GM21360 (cell line): Measurements from ENCODE around the gene TST.

Source experiments
- ATAC-seq: cut with Tn5 transposase; IDR thresholded peaks from one replicate; pipeline ENCODE4 v1.9.1; 2021; ENCODE audit warnings: mild to moderate bottlenecking, moderate library complexity; ENCODE audit not compliant: unreplicated experiment

TST gene

DNA sequence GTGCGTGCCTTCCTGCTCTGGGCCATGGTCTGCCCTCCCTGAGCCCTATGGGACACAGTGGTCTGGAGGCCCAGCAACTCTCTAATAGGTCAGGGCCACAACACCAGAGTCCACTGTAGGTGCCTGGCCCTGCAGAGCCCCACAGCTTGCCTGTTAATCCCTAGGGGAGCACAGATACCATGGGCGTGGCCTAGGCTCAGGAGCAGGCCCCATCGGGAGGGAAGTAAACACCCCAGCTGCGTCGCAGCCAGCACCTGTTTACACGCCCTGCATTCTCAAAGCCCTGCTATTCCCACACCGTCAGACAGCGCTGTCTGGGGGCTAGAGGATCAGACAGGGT is 34.8 kb upstream of the TST start:
- ATAC-seq: no peak

DNA sequence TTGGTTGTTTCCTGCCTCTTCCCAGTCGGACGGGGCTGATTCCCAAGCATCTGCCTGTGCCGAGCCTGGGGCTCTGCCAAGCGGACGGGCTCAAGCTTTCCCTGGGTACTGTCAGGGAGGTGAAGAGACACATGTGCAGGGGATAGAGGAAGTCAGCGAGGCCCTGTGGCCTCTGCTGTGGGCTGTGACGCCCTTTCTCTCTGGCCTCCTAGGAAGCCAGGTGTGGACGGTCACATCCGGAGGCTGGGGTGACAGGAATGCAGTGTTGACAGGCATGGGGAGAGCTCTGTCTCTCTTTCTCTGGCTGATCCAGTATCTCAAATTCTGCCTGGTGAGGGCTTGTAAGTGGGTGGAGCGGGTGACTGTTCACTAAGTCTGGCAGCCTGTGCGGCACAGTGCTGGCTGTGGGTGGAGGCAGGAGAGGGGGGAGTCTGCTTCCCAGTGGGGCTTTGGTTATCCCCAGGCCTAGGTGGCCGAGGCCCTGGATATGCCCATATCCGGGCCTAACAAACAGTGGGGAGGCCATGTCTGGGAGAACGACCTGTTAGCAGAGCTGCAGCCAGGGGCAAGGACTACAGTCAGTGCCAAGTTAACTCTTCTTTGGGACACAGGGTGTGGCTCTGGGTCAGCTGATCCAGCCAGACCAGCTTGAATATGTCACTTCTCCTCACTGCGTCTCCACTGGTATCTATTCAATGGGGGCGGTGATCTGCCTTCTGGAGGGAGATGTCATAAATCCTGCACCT is 34.2 kb upstream of the TST start:
- no peak for ATAC-seq

DNA sequence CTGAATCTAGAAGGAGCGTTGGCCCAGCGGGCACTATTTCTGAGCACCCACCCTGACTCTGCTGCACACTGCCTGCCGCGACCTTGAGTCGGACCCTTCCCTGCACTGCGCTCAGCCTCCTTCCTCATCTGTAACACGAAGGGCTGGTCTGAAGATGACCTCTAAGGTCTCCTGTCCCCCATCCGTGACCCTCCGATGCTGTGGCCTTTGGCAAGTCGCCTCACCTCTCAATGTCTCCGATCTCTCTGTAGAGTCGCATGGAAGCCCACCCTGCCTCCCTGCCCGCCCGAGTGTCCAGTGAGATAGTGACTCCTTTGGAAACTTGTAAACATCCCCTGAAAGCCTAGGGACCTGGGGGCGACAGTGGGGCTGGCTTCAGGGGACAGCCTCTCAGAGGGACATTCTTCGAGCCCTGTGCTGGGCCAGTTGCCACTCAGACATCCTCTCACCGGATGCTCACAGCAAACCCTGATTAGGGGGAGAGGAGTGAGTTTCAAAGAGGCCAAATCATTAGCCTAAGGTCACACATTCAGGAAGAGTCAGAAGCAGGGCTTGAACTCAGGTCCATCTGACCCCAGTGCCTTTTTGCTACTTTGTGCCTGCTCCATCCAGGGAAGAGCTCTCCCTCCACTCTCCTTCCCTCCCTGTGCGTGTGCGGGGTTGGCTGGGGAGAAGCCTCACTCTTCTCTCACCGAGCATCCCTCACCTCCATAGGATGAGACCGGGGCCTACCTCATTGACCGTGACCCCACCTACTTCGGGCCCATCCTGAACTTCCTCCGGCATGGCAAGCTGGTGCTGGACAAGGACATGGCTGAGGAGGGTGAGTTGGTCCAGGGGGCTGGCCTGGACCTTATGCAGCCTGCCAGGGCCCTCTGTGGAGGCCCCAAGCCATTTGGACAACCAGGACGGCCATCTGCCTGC is 33.4 kb upstream of the TST start:
- no peak for ATAC-seq

DNA sequence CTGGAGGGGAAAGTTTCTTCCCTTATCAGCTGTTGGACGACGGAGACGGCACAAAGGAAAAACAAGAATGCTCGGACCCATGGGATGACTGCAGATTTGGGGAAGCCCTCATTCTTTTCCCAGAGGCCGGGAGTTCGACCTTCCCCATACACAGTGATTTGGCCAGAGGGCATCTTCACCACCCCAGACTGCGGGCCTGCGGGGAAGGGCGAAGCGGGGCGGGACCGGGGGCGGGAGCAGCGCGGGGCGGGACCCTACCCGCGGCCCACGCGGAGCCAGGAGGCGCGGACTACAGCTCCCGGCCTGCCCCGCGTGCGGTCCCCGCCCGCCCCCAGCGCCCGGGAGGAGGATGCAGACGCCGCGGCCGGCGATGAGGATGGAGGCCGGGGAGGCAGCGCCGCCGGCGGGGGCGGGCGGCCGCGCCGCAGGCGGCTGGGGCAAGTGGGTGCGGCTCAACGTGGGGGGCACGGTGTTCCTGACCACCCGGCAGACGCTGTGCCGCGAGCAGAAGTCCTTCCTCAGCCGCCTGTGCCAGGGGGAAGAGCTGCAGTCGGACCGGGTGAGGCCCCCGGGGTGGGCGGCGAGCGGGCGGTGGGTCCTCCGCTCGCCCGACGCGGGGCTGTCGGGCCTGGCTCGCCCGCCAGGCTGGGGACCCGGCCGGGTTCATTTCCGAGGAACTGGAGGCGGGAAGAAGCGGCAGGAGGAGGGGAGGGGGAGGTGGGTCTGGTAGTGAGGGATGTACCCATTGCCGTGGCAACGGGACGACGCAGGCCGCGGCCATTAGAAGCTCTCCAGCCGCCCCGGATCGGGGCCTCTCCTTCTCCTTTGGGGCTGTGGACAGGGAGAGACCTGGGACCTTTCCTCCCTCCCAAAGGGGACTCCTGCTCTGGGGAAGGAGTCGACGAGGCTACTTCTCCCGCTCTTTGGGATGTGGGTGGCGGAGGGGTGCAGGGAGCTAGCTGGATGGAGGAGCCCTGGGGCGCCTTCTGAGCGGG is 32.4 kb upstream of the TST start, which contains the start of gene KCTD17:
Gene KCTD17, plus strand, starts transcription at position 352 of the 995 bp plus-strand sequence. Its CDS starts 19 bp downstream, at position 371.
- ATAC-seq: no peak

DNA sequence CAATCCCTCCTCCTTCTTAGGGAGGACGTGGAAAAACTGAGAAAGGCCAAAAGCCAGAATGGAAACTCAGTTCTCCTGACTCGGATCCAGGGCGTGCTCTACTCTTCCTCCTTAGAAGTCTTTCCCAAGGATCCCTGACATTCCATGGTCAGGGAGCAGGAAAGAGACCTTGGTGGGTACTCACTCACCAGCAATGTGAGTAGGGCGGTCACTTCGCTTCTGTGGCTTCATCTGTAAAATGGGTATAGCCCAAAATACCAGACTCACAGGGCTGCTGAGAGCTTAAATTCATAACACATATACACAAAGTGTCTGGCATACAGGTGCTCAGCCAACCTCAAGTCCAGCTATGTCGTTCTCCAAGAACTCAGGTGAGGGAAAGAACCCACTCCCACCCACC is 31.7 kb upstream of the TST start:
- no peak for ATAC-seq

DNA sequence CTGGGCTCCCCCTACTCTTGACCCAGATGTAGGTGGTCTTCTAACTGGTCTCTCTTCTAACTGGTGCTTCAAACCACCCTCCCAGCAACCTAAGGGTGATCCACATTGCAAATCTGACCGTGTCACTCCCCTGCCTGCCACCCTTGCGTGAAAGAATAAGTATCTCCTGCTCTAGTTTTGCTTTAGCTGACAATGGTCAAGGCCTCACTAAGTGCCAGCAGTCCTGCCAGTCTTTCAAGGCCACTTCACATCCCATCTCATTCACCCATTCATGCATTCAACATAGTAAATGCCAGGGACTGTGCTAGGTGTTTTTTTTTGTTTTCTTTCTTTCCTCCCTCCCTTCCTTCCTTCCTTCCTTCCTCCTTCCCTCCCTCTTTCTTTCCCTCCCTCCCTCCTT is 30.0 kb upstream of the TST start:
- no peak for ATAC-seq

DNA sequence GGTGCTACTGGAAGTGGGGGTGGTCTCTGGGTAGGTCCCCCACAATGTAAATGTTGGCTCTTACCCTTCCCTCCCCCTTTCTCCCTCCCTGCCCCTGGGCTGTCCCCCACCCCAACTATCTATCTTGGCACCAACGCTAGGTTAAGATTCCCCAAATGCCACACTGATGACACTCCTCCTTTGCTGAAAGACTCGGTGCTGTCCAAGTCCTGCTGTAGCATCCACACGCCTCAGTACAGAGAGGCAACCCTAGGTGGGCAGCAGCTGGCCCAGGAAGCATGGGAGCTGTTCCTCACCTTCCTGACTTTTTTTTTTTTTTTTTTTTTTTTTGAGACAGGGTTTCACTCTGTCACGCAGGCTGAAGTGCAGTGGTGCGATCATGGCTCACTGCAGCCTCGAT is 28.9 kb upstream of the TST start:
- ATAC-seq: no peak

DNA sequence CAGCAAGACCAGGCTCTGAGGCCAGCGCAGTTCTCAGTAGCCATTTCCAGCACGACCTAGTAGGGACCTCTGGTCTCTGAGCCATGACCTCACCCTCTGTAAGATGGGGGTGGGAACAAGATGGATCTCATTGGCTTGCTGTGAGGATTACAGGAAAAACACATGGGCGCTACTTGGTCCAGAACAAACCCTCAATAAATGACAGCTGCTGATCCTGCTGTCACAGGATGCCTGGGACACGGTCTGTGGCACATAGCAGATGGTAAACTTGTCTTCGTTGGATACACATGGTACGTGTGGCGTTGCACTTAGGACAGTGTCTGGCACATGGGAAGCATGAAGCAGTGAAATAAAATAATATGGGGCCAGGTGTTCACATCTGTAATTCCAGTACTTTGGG is 27.8 kb upstream of the TST start:
- no peak for ATAC-seq

DNA sequence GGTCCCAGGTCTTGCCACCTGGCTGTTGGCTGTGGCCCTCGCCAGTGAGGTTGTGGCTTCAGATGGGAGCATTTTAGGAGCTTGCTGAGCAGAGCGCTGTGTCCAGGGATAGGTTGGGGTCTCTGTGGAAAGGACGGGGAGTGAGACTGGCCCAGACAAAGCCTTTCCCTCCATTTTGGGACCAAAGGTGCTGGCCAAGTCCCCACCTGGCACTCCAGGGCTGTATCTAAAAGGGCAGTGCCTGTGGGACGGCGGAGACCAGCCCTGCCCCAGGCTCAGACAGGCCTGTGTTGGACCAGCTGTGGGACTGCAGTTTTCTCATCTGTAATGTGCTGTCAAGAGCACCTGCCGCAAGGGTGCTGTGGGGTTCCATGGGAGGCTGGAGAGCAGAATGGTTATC is 27.3 kb upstream of the TST start:
- ATAC-seq: no peak

DNA sequence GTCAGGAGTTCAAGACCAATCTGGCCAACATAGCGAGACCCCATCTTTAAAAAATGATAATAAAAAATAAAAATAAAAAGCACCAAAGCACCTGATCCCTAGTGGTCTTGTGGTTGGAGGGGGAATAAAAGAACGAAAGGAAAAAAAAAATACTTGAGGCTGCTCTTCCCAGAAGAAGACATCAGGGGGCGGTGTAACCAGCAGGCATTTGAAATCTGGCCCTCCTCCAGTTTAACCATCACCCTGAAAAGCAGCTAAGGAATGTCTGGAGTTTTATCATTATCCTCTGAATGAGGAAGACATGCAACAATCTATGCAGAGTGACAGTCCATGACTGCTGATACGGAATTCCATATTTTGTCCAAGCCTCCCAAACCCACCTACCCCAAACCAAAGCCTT is 26.7 kb upstream of the TST start:
- ATAC-seq: no peak

DNA sequence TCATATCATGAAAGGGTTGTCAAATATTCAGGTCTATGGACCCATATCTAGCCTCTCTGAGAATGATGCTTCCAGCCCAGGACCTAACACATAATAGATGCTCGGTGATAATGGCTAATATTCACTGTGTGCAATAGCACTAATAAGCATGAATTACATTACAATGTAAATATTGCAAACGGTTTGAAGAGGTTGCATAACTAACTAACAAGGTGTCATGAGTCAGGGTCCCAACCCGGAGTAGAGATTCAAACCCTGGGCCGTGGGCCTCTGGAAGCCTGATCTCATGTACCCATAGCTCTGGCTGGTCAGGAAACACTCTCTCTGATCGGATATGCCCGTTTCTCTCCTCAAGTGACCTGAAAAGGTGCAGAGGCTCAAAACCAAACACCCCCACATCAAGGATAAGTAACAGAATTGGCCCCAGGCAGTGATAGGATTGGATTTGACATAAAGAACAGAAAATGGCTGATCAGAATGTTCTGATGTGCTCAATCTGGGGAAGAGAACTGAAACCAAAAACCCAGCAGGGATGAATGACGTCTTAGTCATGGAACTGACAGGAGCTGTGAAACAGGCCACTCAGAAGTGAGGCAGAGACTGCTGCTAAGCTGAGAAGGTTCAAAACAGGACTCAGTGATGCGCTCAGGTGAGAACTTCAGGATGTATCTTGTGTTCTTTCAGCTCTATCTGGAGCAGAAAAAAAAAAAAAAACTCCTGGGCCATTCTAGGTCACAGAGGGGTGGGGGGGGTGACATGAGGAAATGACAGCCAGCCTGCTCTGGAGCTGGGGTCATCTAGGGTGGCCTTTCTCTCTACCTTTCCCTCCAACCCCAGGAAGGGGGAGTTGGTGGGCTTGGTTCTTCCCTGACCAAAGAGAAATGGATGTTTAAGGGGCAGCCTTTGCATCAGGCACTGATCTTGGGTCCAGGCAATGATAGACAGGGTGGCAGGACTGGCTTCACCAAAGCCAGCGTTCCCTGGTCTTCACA is 25.7 kb upstream of the TST start:
- no peak for ATAC-seq

DNA sequence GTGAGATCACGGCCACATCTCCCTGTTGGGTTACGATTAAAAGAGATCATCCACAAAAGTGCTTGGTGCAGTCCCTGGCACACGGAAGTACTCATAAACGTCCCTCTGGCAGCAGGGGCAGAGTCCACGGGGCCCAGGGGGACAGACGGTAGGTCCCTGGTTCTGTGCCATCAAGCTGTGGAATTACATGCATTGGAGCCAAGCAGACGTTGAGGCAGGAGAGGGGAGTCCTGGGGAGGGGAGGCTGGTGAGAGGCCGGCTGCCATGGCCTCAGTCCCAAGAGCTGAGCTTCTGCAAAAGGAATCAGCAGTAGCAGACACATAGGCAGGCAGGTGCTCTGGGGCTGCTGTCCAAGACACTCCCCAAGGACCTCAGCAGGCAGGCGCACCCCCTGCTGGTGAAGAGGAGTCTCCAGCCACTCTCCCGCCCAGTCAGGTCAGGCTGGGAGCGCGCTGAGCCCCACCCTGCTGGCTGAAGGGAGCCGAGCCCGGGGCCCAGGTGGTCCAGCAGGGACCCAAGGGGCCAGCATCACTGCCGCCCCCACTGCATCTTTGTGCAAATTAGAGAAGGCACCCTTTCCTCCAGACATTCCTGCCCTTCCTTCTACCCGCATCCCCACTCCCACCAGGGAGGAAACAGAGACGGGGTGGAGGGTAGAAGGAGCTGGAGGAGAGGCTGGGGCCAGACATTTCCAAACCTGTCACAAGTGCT is 24.7 kb upstream of the TST start:
- no peak for ATAC-seq

DNA sequence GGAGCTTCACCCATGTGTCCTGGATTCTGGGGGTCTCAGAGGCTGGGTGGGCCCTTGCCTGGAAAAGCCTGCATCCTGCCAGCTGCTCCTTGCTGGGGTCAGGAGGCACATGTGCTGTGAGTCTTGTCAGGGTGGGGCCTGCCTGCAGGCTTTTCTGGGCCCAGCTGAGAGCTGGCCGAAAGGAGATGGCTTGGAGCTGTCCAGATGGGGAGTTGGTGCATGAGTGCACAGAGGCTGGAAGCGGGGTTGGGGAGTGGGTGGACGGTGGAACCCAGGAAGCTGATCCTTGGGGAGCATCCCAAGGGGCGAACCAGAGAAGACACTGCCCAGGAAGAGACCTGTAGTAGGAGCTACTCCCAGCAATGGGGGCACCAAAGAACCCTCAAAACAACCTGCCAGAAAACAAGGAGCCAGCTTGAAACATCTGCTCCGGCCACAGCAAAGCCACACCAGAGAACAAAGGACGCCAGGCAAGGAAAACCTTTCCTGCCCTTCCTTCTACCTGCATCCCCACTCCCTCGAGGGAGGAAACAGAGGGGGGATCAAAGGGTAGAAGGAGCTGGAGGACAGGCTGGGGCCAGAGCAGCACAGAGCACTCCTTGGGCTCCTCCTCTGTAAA is 24.1 kb upstream of the TST start:
- ATAC-seq: no peak

DNA sequence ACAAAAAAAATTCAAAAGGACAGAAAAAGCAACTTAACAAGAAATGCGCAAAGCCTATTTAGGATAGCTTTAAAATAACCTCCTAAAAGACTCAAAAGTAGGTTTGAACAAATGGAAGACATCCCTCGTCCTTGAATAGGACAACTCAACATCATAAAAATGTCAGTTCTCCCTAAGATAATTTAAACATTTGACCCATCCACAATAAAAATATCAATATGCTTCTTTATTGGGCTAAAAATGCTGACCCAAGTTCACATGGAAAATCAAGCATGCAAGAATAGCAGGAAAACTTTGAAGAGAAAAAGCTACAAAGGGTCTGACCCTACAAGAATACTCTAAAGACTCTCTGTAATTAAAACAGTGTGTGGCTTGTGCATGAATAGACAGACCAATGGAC is 20.2 kb upstream of the TST start:
- no peak for ATAC-seq

DNA sequence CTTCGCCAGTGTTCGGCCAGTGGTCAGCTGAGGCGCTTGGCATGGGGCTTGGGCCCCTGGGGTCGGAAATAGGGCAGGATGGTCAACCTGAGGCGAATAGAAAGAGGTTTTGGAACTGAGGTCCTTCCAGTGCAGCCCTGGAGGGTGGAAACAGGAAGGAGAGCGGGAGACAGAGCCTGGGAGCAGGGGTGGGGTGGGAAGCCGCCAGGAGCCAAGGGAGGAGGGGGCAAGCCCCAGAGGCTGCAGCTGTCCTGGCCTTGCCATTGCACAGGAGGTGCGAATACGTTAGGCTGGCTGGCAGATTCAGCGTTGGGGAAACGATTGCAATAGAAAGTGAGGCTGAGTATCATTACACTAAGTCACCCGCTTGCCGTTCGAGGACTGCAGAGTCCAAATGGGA is 18.4 kb upstream of the TST start:
- ATAC-seq: no peak

DNA sequence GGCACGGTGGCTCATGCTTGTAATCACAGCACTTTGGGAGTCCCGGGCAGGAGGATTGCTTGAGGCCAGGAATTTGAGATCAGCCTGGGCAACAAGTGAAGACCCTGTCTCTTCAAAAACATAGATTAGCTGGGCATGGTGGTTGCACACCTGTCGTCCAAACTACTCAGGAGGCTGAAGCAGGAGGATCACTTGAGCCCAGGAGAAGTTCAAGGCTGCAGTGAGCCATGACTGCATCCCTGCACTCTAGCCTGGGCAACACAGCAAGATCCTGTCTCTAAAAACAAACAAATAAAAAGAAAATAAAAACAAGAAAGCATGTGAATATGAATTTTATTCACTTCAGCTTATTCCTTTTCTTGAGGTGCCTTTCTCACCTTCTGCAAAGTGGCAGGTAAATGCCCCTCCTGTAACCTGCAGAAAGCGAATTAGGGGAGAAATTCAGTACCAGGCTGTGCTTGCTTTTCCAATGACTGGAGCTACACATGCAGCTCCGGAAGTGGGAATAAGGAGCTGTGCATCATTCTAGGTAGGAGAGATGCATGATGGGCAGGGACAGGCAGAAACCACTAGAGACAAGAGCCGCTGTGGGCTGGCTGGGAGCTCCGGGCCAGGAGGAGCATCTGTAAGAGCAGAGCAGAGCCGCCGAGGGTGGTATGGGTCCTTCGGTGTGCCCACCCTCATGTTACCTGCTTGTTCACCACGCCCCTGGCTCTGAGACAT is 17.6 kb upstream of the TST start:
- no peak for ATAC-seq

DNA sequence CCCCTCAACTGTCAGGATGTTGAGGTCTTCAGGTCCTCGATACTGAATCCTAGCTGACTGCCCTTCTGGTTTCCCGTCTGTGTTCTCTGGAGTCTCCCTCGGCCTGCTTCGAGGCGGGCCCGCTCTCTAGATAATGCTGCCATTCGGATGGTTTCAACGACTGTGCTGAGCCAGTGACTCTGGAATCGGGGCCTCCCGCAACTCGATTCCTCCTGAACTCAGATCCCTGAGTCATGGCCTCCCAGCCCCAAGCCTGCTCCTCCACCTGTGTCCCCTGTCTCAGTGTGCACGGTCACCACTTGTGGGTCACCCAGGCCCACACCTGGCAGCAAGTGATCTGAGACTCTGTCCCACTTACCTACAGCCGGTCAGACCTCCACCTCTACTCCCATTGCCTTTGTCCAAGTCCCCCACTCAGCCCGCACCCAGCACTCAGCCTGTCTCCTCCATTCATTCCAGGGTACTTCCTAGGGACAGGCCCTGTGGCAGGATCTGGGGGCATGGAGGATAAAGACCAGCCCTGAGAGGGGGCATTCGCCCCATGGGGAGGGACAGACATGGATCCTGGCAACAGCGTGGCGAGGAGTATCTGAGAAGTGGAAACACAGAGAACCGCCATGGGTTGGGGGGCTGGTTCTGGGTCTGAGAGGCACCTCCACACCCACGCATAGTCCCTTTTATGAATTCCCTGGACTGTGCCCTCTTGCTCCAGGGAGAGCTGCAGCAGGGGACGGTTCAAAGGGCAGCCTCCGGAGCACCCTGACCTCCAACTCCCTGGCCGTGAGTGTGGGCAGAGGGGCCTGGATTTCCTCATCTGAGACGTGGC is 14.6 kb upstream of the TST start:
- ATAC-seq: no peak
